ENCODE data around the gene S100A3. TPM values are rescaled to one million over a fixed set of nuclear protein-coding genes. Genes with fewer than 3 reads are reported as not detected.
A peak's percentile ranks its signal among the peaks of the same experiment; 100 is the strongest.

The S100A3 gene
- total and polyA plus RNA-seq, 4 donors, result not detected

GRCh38 chr1:153533689-153534201 lies 15.3 kb downstream of the S100A3 start:
- Histone ChIP-seq H3K9ac (ENCODE audit: low read depth in 1 of 2, low read length in 2 of 2) (no peak overlapping the region), H3K36me3 (ENCODE audit: control insufficient read depth in 4 of 4, insufficient read depth in 3 of 4, low read depth in 1 of 4, low read length in 3 of 4) (no peaks in the 10 kb centered on the region), H3K27ac (ENCODE audit: low read depth in 1 of 2, low read length in 2 of 2) (peak overlapping the region in 1 of 2 donors; percentile 41), H3K9me3 (ENCODE audit: control insufficient read depth in 4 of 4, low read length in 3 of 4) (no peaks in the 10 kb centered on the region), H3K4me1 (ENCODE audit: control insufficient read depth in 4 of 4, insufficient read depth in 4 of 4, low read length in 3 of 4) (peaks cover 0 to 4% (median 2%) of the 10 kb centered on the region in 4 donors), H3K27me3 (ENCODE audit: control insufficient read depth in 4 of 4, insufficient read depth in 4 of 4, low read length in 3 of 4) (peaks cover 0 to 6% (median 4%) of the 10 kb centered on the region in 4 donors), H3K4me3 (ENCODE audit: low read depth in 1 of 3, low read length in 3 of 3) (no peak overlapping the region)
- TF ChIP-seq SP1 (IDR thresholded peaks at IDR 0.05), result no peak
- TF ChIP-seq JUND (IDR thresholded peaks at IDR 0.05), result no peak
- TF ChIP-seq ZBTB33 (IDR thresholded peaks at IDR 0.05), result no peak
- no peak for TF ChIP-seq HNF4G (IDR thresholded peaks at IDR 0.05)
- no peak for TF ChIP-seq ATF3 (IDR thresholded peaks at IDR 0.05)
- no peak for TF ChIP-seq RXRA (IDR thresholded peaks at IDR 0.05)
- no peak for TF ChIP-seq HNF4A (conservative IDR thresholded peaks at IDR 0.05)
- TF ChIP-seq CTCF (IDR thresholded peaks at IDR 0.05; ENCODE audit: low read depth, low read length, missing input control), result no peak
- no peak for TF ChIP-seq EGR1 (IDR thresholded peaks at IDR 0.05; ENCODE audit: low read depth in 2 of 2)
- no peak for DNase-seq (ENCODE audit: low spot score)
- 74% methylated on average over 13 of the region's 13 CpGs for WGBS

GRCh38 chr1:153532769-153533599 lies 16.1 kb downstream of the S100A3 start:
- H3K9me3 ChIP-seq (ENCODE audit: control insufficient read depth in 4 of 4, low read length in 3 of 4), result no peaks in the 10 kb centered on the region
- 20% methylated on average over 34 of the region's 34 CpGs for WGBS
- H3K9ac ChIP-seq (ENCODE audit: low read depth in 1 of 2, low read length in 2 of 2), result no peak overlapping the region
- no peak for TF ChIP-seq MAX (IDR thresholded peaks at IDR 0.05)
- peak; percentile 46 for TF ChIP-seq CTCF (IDR thresholded peaks at IDR 0.05; ENCODE audit: low read depth, low read length, missing input control)
- peak; percentile 60 to 76 for TF ChIP-seq RAD21 (IDR thresholded peaks at IDR 0.05)
- no peak for TF ChIP-seq GABPA (IDR thresholded peaks at IDR 0.05 in 1 of 2, conservative IDR thresholded peaks at IDR 0.05 in 1 of 2)
- no peak for TF ChIP-seq HNF4A (conservative IDR thresholded peaks at IDR 0.05)
- no peak for TF ChIP-seq SP1 (IDR thresholded peaks at IDR 0.05)
- TF ChIP-seq EGR1 (IDR thresholded peaks at IDR 0.05; ENCODE audit: low read depth in 2 of 2), result no peak
- TF ChIP-seq TAF1 (conservative IDR thresholded peaks at IDR 0.05), result no peak
- H3K4me1 ChIP-seq (ENCODE audit: control insufficient read depth in 4 of 4, insufficient read depth in 4 of 4, low read length in 3 of 4), result peaks cover 0 to 4% (median 2%) of the 10 kb centered on the region in 4 donors
- no peak overlapping the region for H3K4me3 ChIP-seq (ENCODE audit: low read depth in 1 of 3, low read length in 3 of 3)
- H3K27ac ChIP-seq (ENCODE audit: low read depth in 1 of 2, low read length in 2 of 2), result peak overlapping the region in 1 of 2 donors; percentile 41
- H3K36me3 ChIP-seq (ENCODE audit: control insufficient read depth in 4 of 4, insufficient read depth in 3 of 4, low read depth in 1 of 4, low read length in 3 of 4), result no peaks in the 10 kb centered on the region
- H3K27me3 ChIP-seq (ENCODE audit: control insufficient read depth in 4 of 4, insufficient read depth in 4 of 4, low read length in 3 of 4), result peaks cover 0 to 6% (median 4%) of the 10 kb centered on the region in 4 donors
- DNase-seq (ENCODE audit: low spot score), result peak; percentile 80
